GM12864 (cell line): ENCODE results near the gene GALNT8.

Experiments
- DNase-seq: peaks from one replicate; pipeline ENCODE4 v3.0.0-alpha.2; 2011; ENCODE audit warnings: low read depth
- H3K4me3 ChIP-seq: 2 replicates; pipeline ENCODE4 v1.5.1; 2011; ENCODE audit warnings: mild to moderate bottlenecking, low read depth, low read length, control low read depth
- TF ChIP-seq, protein P1 (sequence below): IDR thresholded peaks from 2 replicates; pipeline ENCODE4 v1.5.1; 2011; ENCODE audit warnings: low read depth, mild to moderate bottlenecking, moderate library complexity, low read length, control low read depth, inconsistent platforms; ENCODE audit errors: missing control alignments

GALNT8 gene

DNA sequence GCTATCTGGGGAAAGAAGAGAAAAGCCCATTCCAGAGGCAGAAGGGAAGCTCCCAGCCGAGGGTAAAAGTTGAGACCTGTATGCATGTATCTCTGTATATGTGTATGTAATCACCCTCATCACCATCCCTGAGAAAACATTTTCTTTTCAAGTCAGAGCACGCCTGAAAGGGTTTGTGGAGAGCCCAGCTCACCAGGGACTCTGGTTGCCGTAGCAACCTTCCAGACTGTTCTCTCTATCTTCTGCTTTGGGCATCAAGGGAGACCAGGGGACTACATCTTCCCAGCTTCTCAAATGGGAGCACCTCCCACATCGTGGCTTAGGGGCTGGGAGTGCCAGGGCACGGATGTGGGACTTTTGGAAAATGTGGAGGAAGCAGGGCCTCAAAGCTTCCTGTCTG lies 93.5 kb downstream of the GALNT8 start:
- TF ChIP-seq, protein P1, sequence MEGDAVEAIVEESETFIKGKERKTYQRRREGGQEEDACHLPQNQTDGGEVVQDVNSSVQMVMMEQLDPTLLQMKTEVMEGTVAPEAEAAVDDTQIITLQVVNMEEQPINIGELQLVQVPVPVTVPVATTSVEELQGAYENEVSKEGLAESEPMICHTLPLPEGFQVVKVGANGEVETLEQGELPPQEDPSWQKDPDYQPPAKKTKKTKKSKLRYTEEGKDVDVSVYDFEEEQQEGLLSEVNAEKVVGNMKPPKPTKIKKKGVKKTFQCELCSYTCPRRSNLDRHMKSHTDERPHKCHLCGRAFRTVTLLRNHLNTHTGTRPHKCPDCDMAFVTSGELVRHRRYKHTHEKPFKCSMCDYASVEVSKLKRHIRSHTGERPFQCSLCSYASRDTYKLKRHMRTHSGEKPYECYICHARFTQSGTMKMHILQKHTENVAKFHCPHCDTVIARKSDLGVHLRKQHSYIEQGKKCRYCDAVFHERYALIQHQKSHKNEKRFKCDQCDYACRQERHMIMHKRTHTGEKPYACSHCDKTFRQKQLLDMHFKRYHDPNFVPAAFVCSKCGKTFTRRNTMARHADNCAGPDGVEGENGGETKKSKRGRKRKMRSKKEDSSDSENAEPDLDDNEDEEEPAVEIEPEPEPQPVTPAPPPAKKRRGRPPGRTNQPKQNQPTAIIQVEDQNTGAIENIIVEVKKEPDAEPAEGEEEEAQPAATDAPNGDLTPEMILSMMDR, result no peak
- DNase-seq, result no peak
- H3K4me3 ChIP-seq, result no peak overlapping the region

DNA sequence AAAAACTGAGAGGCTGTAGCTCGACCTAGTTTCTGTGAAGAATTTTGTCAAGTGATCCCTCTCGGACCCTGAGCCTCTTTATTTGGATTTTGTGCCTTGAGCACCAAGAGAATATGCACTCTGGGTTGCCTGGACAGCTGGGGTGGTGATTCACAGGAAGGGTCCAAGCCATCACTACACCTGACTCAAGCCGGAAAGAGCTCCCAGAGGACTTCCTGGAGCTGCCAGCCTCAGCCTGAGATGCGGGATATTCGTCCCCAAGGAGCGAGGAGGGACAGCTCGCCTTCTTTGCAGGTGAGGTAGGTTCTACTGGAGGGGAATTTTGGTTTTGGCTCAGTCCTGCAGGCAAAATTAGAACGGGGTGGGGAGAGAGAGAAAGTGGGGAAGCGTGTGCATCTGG lies 94.3 kb downstream of the GALNT8 start:
- no peak overlapping the region for H3K4me3 ChIP-seq
- TF ChIP-seq, protein P1, result no peak
- no peak for DNase-seq

DNA sequence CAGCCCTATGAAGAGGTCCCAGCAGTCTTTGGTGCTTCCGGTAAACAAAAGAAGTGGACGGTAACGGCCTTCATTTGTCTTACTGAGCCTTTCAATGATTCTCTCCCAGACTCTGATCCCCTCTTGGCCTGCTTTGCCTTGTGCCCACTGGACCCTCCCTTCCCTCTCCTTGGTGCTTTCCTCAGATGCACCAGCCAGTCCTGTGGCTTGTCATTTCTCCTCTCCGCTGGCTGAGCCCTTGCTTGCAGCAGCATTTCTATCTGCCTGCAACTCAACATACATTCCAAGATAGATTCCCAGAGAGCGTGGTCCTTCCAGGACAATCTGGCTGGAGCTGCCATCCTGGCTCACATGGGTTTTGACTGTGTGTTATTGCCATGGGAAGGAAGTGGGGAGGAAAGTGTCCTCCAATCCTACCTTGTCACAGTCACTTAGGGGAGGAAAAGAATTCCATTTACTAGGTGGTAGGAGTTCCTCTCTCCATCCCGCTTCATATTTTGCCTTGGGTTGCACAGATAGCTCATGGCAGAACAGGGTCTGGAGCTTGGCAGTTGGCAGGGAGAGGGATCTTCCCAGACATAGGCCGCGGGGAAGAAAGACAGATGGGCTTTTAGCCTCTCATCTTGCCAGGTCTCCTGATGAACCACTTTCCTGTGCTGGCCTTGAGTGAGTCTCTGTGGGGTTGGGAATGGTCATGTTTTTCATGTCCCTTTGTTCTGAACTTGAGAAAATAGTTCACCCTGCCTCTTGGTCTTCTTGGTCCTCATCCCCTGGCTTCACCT lies 96.7 kb downstream of the GALNT8 start:
- DNase-seq, result no peak
- TF ChIP-seq, protein P1, result no peak
- H3K4me3 ChIP-seq, result no peak overlapping the region

DNA sequence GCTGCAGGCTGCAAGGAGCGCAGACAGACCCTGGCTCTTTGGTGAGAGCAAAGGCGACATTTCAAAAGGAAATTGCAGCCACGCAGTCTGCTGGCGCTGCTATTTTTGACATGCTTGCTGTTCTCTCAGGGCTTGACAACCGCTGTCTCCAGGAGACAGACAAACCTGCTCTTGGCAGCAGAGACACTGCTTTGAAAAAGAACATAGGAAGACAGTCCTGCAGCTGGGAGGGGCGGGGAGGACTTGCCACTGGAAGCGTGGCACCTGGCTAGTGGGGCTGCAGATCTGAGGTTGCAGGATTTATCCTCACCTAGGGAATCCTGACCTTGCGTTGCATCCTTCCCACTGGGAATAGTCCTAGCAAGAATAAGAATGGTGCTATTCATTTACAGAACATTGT lies 97.7 kb downstream of the GALNT8 start:
- no peak for DNase-seq
- H3K4me3 ChIP-seq, result no peak overlapping the region
- TF ChIP-seq, protein P1, result no peak

DNA sequence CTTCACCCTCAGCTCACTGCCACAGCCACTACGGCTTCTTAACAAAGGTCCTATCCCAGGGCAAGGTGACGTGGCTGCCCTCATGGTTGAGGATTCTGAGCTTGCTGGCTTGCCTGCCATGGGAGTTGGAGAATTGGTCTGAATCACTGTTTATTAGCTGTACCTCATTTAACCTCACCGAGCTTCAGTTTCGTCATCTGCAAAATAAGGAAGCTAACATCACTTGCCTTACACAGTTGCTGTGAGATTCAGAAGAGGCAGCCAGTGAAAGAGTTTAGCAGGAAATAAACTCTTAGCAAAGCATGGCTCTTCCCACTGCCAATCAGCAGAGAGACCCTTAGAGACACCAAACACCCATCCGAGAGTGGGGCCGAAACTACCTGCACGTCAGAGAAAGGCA lies 99.5 kb downstream of the GALNT8 start:
- DNase-seq, result no peak
- TF ChIP-seq, protein P1, result no peak

DNA sequence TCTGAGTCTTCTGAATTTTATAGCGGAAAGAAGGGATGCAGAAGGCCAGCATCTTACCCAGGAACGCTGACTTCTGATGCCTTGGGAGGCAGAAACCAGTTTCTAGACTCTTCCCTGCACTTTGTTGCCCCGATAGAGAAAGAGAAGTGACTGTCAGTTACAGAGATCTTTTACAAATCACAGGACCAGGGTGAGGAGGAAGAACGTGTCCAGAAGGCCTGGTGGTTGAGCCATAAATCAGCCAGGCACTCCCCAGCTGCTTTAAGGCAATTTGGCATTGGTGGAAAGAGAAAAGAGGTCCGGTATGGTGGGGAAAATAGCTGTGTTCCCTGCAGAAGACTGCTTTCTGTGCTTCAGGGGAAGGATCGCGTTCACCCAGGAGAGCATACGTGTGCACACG lies 100.8 kb downstream of the GALNT8 start:
- DNase-seq, result no peak
- no peak overlapping the region for H3K4me3 ChIP-seq
- TF ChIP-seq, protein P1, result no peak

More for the DNA sequence above, 99.5 kb downstream of the GALNT8 start:
- no peak overlapping the region for H3K4me3 ChIP-seq
